OCI-LY1 (cell line): ENCODE measurements around the gene C4B.

Source experiments
- H2AFZ ChIP-seq: fragments of 200-600 bp; sonication (generic), shearing (Covaris generic); 2 replicates; pipeline ENCODE4 v1.6.0; 2014; ENCODE audit warnings: antibody characterized with exemption, mild to moderate bottlenecking, low read length
- H3F3A ChIP-seq: fragments of 200-600 bp; sonication (generic), shearing (Covaris generic); 2 replicates; pipeline ENCODE4 v1.6.0; 2014; ENCODE audit warnings: mild to moderate bottlenecking, antibody characterized with exemption, low read length, moderate library complexity; ENCODE audit not compliant: insufficient read depth
- H3K27ac ChIP-seq: fragments of 200-600 bp; sonication (generic); 2 replicates; pipeline ENCODE4 v1.5.1; 2014; ENCODE audit warnings: low read length, mixed run types, mild to moderate bottlenecking, low read depth; ENCODE audit not compliant: poor library complexity, severe bottlenecking
- H3K27me3 ChIP-seq: fragments of 200-600 bp; sonication (generic); 2 replicates; pipeline ENCODE4 v1.6.0; 2014; ENCODE audit warnings: antibody characterized with exemption, mild to moderate bottlenecking, low read length, moderate library complexity; ENCODE audit not compliant: insufficient read depth
- H3K36me3 ChIP-seq: fragments of 200-600 bp; sonication (generic); 2 replicates; pipeline ENCODE4 v1.6.1; 2014; ENCODE audit warnings: mild to moderate bottlenecking, antibody characterized with exemption, low read length, moderate library complexity, mixed read lengths; ENCODE audit not compliant: insufficient read depth
- H3K4me1 ChIP-seq: fragments of 200-600 bp; sonication (generic); 2 replicates; pipeline ENCODE4 v1.5.1; 2014; ENCODE audit warnings: mild to moderate bottlenecking, low read length, moderate library complexity; ENCODE audit not compliant: insufficient read depth, severe bottlenecking
- H3K4me2 ChIP-seq: fragments of 200-600 bp; sonication (generic), shearing (Covaris generic); 2 replicates; pipeline ENCODE4 v1.6.1; 2014; ENCODE audit warnings: low read length
- H3K4me3 ChIP-seq: fragments of 200-600 bp; sonication (generic); 2 replicates; pipeline ENCODE4 v1.5.1; 2014; ENCODE audit warnings: low read length, low read depth, mild to moderate bottlenecking, mixed read lengths; ENCODE audit not compliant: poor library complexity, severe bottlenecking
- H3K79me2 ChIP-seq: fragments of 200-600 bp; shearing (Covaris generic); 2 replicates; pipeline ENCODE4 v1.6.1; 2016; ENCODE audit warnings: mixed run types, low read length, mixed read lengths; ENCODE audit not compliant: insufficient read depth
- H3K9ac ChIP-seq: fragments of 200-600 bp; sonication (generic), shearing (Covaris generic); 2 replicates; pipeline ENCODE4 v1.6.1; 2014; ENCODE audit warnings: mild to moderate bottlenecking, low read length, mixed read lengths
- H3K9me2 ChIP-seq: fragments of 200-600 bp; sonication (generic), shearing (Covaris generic); 2 replicates; pipeline ENCODE4 v1.6.1; 2014; ENCODE audit warnings: low read depth, mild to moderate bottlenecking, low read length, mixed read lengths
- H3K9me3 ChIP-seq: fragments of 200-600 bp; shearing (Covaris generic); 2 replicates; pipeline ENCODE4 v1.6.1; 2014; ENCODE audit warnings: low read length, mixed read lengths
- H4K20me1 ChIP-seq: fragments of 200-600 bp; sonication (generic), shearing (Covaris generic); 2 replicates; pipeline ENCODE4 v1.6.0; 2016; ENCODE audit warnings: mild to moderate bottlenecking, low read length; ENCODE audit not compliant: insufficient read depth
- CTCF ChIP-seq: fragments of 200-600 bp; sonication (generic), shearing (Covaris generic); IDR thresholded peaks from 2 replicates; pipeline ENCODE4 v1.5.1; 2017; ENCODE audit warnings: mild to moderate bottlenecking, antibody characterized with exemption, low read length, moderate library complexity, mixed read lengths
- EZH2 ChIP-seq: fragments of 200-600 bp; sonication (generic), shearing (Covaris generic); IDR thresholded peaks from 2 replicates; pipeline ENCODE4 v1.8.0; 2017; ENCODE audit warnings: borderline replicate concordance, mixed run types, mild to moderate bottlenecking, antibody characterized with exemption, low read length, moderate library complexity, mixed read lengths

The C4B gene

GRCh38 chr6:31966997-31967925 is 47.3 kb upstream of the C4B start:
- no peak overlapping the region for H3K4me3 ChIP-seq
- no peaks in the 10 kb centered on the region for H3K9me2 ChIP-seq
- peaks cover 23% of the 10 kb centered on the region for H3K4me1 ChIP-seq
- H3K9ac ChIP-seq: no peak overlapping the region
- H3K36me3 ChIP-seq: peaks cover 82% of the 10 kb centered on the region
- no peak for TF ChIP-seq EZH2
- TF ChIP-seq CTCF: no peak
- no peaks in the 10 kb centered on the region for H3K9me3 ChIP-seq
- H3K4me2 ChIP-seq: no peak overlapping the region
- H3K79me2 ChIP-seq: no peaks in the 10 kb centered on the region
- H3K27me3 ChIP-seq: no peaks in the 10 kb centered on the region
- H3K27ac ChIP-seq: no peak overlapping the region
- H3F3A ChIP-seq: no peaks in the 10 kb centered on the region
- H2AFZ ChIP-seq: no peak overlapping the region
- no peaks in the 10 kb centered on the region for H4K20me1 ChIP-seq

- Histone ChIP-seq H3F3A (no peaks in the 10 kb centered on the region), H3K9ac (no peak overlapping the region), H3K27ac (no peak overlapping the region), H3K4me1 (peaks cover 27% of the 10 kb centered on the region), H3K36me3 (peaks cover 75% of the 10 kb centered on the region), H3K27me3 (no peaks in the 10 kb centered on the region), H3K79me2 (no peaks in the 10 kb centered on the region), H3K4me3 (no peak overlapping the region), H3K9me3 (no peaks in the 10 kb centered on the region), H3K4me2 (no peak overlapping the region), H3K9me2 (no peaks in the 10 kb centered on the region), H4K20me1 (no peaks in the 10 kb centered on the region), H2AFZ (no peak overlapping the region)
- no peak for TF ChIP-seq EZH2
- no peak for TF ChIP-seq CTCF
Measured at GRCh38 chr6:31967926-31968320, 46.7 kb upstream of the C4B start.

GRCh38 chr6:31968326-31968725 is 46.3 kb upstream of the C4B start:
- Histone ChIP-seq H3K4me2 (no peak overlapping the region), H3K9me3 (no peaks in the 10 kb centered on the region), H4K20me1 (no peaks in the 10 kb centered on the region), H3K4me1 (peaks cover 31% of the 10 kb centered on the region), H3K79me2 (no peaks in the 10 kb centered on the region), H3K9ac (no peak overlapping the region), H3K27ac (no peak overlapping the region), H2AFZ (no peak overlapping the region), H3K27me3 (no peaks in the 10 kb centered on the region), H3K4me3 (no peak overlapping the region), H3F3A (no peaks in the 10 kb centered on the region), H3K36me3 (peaks cover 71% of the 10 kb centered on the region), H3K9me2 (no peaks in the 10 kb centered on the region)
- no peak for TF ChIP-seq EZH2
- TF ChIP-seq CTCF: no peak
